Muscle of leg (tissue), 11 donors: ENCODE data around the gene DNAH2. TPM values are rescaled to one million over a fixed set of nuclear protein-coding genes. Genes with fewer than 3 reads are reported as not detected.

Source experiments
- DNase-seq: peaks from one replicate; pipeline ENCODE4 v3.0.0; 2013
- H3K27ac ChIP-seq: one replicate; pipeline ENCODE4 v1.5.1; 2013; ENCODE audit warnings: mild to moderate bottlenecking, low read length, control low read depth
- H3K27me3 ChIP-seq: one replicate; pipeline ENCODE4 v1.6.1; 2013; ENCODE audit warnings: low read length; ENCODE audit not compliant: control insufficient read depth, insufficient read depth
- H3K36me3 ChIP-seq: one replicate; pipeline ENCODE4 v1.6.1; 2013; ENCODE audit warnings: low read length; ENCODE audit not compliant: control insufficient read depth, insufficient read depth
- H3K4me1 ChIP-seq: one replicate; pipeline ENCODE4 v1.6.1; 2013; ENCODE audit warnings: low read length; ENCODE audit not compliant: control insufficient read depth, insufficient read depth
- H3K4me3 ChIP-seq: one replicate; pipeline ENCODE4 v1.5.1; 2013; ENCODE audit warnings: low read length, control low read depth
- H3K9me3 ChIP-seq: replicated peaks from 2 replicates; pipeline ENCODE4 v1.6.1; 2013; ENCODE audit warnings: low read depth, low read length; ENCODE audit not compliant: control insufficient read depth
- WGBS: methylation state at CpG from one replicate; pipeline ENCODE4 v1.1.5; 2013; ENCODE audit warnings: missing lambda C conversion rate; ENCODE audit not compliant: insufficient coverage; 5-methylcytosine and 5-hydroxymethylcytosine counted together
- polyA plus RNA-seq, 8 donors: library from polyadenylated mRNA; unstranded; fragments of 120-200 nt; gene quantifications; one replicate each; pipeline versions ENCODE4 v1.2.1 to v1.2.3, GENCODE V29; 2013; ENCODE audit warnings: inconsistent platforms in 1 of 8, low replicate concordance in 1 of 8; ENCODE audit not compliant: insufficient read length in 8 of 8, insufficient read depth in 1 of 8
- total RNA-seq: library from RNA; stranded (reverse); fragments of 120-200 nt; gene quantifications from one replicate; pipeline ENCODE4 v1.2.4, GENCODE V29; 2013

DNAH2 gene
- total and polyA plus RNA-seq, 9 donors, result 3.9 to 18.3 (median 6.2) TPM

DNA sequence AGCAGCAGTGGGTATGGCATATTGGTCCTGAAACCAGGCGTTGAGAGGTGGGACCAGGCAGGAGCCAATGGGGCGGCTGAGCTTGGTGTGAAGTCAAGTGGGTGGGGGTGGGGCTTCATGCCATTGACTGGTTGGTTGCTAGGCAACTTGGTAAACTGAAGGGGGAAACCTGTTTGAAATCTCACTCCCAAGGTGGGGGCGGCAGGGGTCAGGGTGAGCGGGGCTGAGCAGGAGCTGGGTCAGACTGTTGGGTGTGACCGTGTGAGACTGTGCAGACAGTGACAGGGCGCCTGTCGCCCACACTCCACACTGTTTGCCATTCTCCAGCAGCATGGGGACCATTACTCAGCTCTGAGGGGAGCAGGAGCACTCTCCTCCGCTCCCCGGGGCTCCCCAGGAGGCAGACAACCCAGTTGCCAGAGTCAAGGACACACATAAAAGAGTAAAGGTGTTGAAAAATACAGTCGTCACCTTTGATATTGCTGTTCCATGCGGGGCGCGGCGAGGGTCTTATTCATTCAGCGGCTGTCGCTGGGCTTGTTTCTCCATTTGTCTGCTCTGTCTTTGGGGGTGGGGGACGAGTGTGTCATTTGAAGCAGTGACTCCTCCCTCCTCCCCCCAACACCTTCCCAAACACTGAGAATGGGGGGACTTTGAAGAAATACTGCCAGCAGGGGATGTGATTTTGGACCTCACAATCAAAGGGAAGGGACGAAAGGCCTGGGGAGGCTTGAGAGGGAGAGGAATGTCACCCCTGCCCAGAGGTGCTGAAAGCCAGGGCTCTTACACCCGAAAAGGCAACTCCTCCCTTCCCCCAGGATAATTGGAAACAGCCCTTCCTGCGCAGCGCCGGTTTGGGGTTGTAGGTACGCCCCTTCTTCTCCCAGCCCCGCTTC is 13.7 kb upstream of the DNAH2 start:
- WGBS, result 16% methylated on average over 10 of the region's 24 CpGs

DNA sequence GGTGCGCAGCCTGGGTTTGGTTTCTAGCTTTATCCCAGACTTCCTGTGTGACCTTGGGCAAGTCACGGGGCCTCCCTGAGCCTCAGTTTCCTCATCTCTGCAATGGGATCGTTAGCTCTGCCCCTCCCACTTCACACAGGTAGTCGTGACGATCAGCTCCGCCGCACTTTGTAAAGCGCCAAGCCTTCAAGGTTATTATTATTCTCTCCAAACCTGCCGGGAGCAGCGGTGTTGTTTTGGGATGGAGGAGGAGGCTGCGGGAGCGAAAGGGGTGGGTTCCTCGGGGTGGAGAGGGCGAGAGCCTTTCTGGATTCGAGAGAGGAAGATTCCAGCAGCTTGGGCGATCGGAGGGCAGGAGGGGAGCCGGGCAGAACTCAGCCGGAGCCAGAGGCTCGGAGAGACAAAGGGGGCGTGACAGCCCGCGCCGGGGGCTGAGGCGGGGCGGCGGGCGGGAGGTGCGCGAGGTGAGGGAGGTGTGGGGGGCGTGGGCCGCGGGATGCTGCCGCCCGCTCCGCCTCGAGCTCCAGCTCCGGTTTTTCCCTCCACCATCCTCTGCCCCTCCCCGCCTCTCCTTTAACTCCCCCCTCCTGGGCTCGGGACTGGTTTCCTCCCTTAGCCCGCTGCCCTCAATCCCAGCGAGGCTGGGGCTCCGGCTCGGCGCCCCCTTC is 12.8 kb upstream of the DNAH2 start, which contains the start of gene EFNB3:
TSS of gene EFNB3 (plus strand) at position 602 of the 668 bp plus-strand sequence. CDS start 397 bp downstream, outside the sequence.
- H3K27me3 ChIP-seq, result peaks cover 45% of the 10 kb centered on the region
- WGBS, result under 1% methylated on average over 30 of the region's 45 CpGs
- DNase-seq, result peak; percentile 75
- H3K4me1 ChIP-seq, result peaks cover 32% of the 10 kb centered on the region
- H3K36me3 ChIP-seq, result peaks cover 24% of the 10 kb centered on the region
- H3K4me3 ChIP-seq, result peak within 1 kb of the TSS; percentile 44
- H3K9me3 ChIP-seq, result no peaks in the 10 kb centered on the region
- H3K27ac ChIP-seq, result no peak within 1 kb of the TSS

More for the DNA sequence above, 13.7 kb upstream of the DNAH2 start:
- H3K27me3 ChIP-seq, result peaks cover 45% of the 10 kb centered on the region
- peaks cover 24% of the 10 kb centered on the region for H3K36me3 ChIP-seq
- no peak overlapping the region for H3K27ac ChIP-seq
- DNase-seq, result peak; percentile 62
- peaks cover 32% of the 10 kb centered on the region for H3K4me1 ChIP-seq
- H3K9me3 ChIP-seq, result no peaks in the 10 kb centered on the region
- H3K4me3 ChIP-seq, result no peak overlapping the region

- 2% methylated on average over 44 of the region's 50 CpGs for WGBS
- Histone ChIP-seq H3K27me3 (peaks cover 47% of the 10 kb centered on the region), H3K9me3 (no peaks in the 10 kb centered on the region), H3K4me1 (peaks cover 32% of the 10 kb centered on the region), H3K36me3 (peaks cover 20% of the 10 kb centered on the region), H3K4me3 (peak overlapping the region; percentile 44), H3K27ac (no peak overlapping the region)
- DNase-seq, result peak; percentile 17
Measured at GRCh38 chr17:7705269-7706255, 12.0 kb upstream of the DNAH2 start.

GRCh38 chr17:7706631-7707354 is 10.8 kb upstream of the DNAH2 start:
- Histone ChIP-seq H3K27ac (no peak overlapping the region), H3K4me1 (peaks cover 32% of the 10 kb centered on the region), H3K4me3 (no peak overlapping the region), H3K27me3 (peaks cover 53% of the 10 kb centered on the region), H3K36me3 (peaks cover 11% of the 10 kb centered on the region), H3K9me3 (no peaks in the 10 kb centered on the region)
- 100% methylated on average over 1 of the region's 3 CpGs for WGBS
- peak; percentile 7 for DNase-seq

- WGBS, result 79% methylated on average over 6 of the region's 9 CpGs
- DNase-seq, result peak; percentile 2
- Histone ChIP-seq H3K27me3 (peaks cover 60% of the 10 kb centered on the region), H3K27ac (no peak overlapping the region), H3K4me1 (peaks cover 32% of the 10 kb centered on the region), H3K4me3 (no peak overlapping the region), H3K9me3 (no peaks in the 10 kb centered on the region), H3K36me3 (peaks cover 4% of the 10 kb centered on the region)
Measured at GRCh38 chr17:7707446-7707845, 10.1 kb upstream of the DNAH2 start.

- H3K27me3 ChIP-seq, result peaks cover 66% of the 10 kb centered on the region
- H3K4me1 ChIP-seq, result peaks cover 32% of the 10 kb centered on the region
- 82% methylated on average over 16 of the region's 22 CpGs for WGBS
- H3K4me3 ChIP-seq, result no peak overlapping the region
- no peak overlapping the region for H3K27ac ChIP-seq
- DNase-seq, result no peak
- H3K9me3 ChIP-seq, result no peaks in the 10 kb centered on the region
- no peaks in the 10 kb centered on the region for H3K36me3 ChIP-seq
Measured at GRCh38 chr17:7707858-7708750, 9.4 kb upstream of the DNAH2 start.

- Histone ChIP-seq H3K36me3 (no peaks in the 10 kb centered on the region), H3K4me1 (peaks cover 23% of the 10 kb centered on the region), H3K4me3 (no peak overlapping the region), H3K27ac (no peak overlapping the region), H3K27me3 (peaks cover 69% of the 10 kb centered on the region), H3K9me3 (no peaks in the 10 kb centered on the region)
- DNase-seq, result no peak
- 81% methylated on average over 4 of the region's 11 CpGs for WGBS
Measured at GRCh38 chr17:7709031-7709430, 8.5 kb upstream of the DNAH2 start.

DNA sequence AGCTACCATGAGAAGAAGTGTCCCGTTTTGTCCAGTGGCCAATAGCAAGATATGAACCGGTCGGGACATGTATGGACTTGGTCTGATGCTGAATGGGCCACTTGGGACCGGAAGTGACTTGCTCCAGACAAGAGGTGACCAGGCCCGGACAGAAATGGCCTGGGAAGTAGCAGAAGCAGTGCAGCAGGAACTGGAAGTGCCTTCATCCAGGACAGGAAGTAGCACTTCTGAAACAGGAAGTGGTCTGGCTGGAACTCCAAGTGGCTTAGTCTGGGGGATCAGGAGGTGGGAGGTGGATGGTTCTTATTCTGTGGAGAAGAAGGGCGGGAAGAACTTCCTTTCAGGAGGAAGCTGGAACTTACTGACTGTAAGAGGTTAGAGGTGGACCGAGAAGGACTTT is 7.2 kb upstream of the DNAH2 start:
- no peak for DNase-seq
- Histone ChIP-seq H3K36me3 (no peaks in the 10 kb centered on the region), H3K27me3 (peaks cover 65% of the 10 kb centered on the region), H3K4me3 (no peak overlapping the region), H3K9me3 (no peaks in the 10 kb centered on the region), H3K27ac (no peak overlapping the region), H3K4me1 (peaks cover 12% of the 10 kb centered on the region)
- 82% methylated on average over 5 of the region's 7 CpGs for WGBS
